ENCODE results near the gene SRF.

Gene SRF

GRCh38 chr6:43184268-43184985 is 13.4 kb downstream of the SRF start:
- no peak for DNase-seq

DNA sequence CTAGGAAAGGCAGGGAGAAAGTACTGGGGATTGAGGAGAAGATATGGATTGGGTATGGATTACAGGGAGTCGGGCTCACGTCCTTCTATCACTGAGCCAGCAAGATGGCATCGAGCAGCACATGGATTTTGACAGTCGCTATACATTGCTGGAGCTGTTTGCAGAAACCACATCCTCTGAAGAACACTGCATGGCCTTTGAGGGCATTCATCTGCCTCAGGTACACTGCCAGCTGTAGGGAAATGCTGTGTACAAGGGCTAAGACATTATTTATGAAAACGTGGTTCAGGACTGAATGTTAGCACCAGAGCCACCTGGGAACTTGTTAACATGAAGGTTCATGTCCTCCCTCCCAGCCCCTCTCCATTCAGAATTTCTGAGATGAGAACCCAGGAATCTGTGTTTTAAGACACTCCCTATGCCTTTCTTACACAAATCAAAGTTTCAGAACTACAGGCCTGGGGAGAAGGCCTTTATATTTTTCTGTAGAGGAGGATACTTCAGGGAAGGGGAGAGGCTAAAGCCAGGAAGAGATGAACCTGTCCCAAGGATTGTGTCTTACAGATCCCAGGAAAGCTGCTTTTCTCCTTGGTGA is 14.4 kb downstream of the SRF start:
- DNase-seq: no peak

GRCh38 chr6:43186019-43186418 is 14.9 kb downstream of the SRF start:
- DNase-seq: no peak

DNA sequence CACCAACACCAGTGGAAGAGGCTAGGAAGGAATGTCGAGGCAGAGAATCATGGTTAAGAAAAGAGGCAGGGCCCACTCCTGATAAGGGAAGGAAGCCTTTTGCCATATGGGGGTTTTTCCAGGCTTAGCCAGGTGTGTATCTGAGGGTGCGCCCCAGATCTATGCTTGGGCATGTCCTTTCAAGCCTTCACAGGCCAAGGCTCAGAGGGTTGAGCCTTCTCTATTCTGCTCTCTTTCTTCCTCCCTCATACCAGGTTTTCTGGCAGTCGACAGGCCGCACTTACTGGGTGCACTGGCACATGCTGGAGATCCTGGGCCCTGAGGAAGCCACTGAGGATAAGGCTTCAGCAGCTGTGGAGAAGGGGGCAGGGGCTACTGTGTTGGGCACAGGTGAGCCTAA is 15.6 kb downstream of the SRF start:
- no peak for DNase-seq

DNA sequence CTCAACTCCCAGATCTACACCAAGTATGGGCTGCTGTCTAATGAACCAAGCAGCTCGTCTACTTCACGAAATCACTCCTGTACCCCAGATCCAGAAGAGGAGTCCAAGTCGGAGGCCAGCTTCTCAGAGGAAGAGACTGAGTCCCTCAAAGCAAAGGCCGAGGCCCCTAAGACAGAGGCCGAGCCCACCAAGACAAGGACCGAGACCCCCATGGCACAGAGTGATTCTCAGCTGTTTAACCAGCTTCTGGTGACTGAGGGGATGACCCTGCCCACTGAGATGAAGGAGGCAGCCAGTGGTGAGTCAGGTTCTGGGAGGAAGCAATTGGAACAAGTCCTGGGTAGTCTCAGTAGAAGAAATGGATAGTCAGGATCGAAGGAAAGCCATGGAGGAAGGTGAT is 16.8 kb downstream of the SRF start:
- DNase-seq: no peak

DNA sequence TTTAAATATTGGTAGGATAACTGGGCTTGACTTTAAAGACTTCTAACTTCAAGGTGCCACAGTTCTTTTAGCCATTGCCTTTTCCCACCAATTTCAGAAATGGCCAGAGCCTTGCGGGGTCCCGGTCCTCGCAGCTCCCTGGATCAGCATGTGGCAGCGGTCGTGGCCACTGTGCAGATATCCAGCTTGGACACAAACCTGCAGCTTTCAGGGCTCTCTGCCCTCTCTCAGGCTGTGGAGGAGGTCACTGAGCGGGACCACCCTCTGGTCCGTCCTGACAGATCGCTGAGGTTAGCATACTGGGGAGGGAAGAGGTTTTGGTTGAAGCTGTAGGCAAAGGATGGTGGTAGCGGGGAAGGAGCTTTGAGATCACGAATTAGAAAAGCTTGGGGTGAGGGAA is 17.4 kb downstream of the SRF start:
- DNase-seq: no peak

DNA sequence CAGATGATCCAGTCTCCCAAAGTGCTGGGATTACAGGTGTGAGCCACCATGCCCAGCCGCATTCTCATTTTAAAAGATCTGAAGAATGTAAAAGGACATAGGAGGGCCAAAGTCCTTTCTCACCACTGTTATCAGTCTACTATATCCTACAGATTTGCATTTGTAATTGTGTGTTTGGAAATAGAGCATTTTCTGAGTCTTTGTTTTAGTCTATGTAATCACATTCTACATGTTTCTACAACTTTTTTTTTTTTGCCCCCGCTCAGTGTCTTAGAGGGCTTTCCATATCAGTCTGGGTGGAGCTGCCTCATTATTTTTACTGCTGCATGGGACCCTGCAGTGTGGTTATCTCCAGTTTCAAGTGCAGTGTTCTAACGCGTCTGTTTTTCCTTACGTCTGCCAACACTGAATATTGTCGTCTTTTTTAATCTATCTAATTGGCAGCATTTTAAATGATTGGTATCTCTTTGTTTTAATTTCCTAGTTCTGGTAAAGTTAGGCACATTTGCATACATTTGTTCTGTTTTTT is 18.8 kb downstream of the SRF start:
- no peak for DNase-seq

DNA sequence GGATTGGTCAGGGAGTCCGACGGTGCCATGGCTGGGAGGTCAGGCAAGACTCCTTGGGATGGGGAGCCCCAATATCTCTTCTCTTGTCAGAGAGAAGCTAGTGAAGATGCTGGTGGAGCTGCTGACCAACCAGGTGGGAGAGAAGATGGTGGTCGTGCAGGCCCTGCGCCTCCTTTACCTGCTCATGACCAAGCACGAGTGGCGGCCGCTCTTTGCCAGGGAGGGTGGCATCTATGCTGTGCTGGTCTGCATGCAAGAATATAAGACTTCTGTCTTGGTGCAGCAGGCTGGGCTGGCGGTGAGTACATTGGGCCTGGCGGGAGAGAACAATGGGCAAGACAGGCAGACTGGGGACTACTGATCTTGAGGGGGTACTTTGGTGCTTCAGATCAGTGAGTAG is 21.8 kb downstream of the SRF start:
- DNase-seq: no peak

- DNase-seq: no peak
Observed at GRCh38 chr6:43193929-43194328, 22.9 kb downstream of the SRF start.

DNA sequence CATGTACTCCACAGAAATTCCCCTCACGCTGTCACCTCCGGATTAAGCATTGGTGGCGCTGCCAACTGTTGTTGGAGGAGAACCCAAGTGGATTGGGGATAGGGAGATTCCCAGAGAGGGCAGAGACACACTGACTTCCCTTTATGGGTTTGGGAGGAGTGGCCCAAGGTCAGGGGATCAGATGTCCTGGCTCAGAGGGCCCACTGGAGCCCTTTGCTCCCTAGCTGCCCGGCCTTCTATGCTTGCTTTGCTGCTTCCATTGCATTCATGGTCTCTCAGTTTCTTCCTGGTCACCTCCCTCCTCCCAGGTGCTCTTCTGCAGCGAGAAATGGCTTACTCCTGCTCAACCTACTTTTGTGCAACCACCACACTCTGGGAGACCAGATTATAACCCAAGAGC is 25.3 kb downstream of the SRF start:
- DNase-seq: no peak

DNA sequence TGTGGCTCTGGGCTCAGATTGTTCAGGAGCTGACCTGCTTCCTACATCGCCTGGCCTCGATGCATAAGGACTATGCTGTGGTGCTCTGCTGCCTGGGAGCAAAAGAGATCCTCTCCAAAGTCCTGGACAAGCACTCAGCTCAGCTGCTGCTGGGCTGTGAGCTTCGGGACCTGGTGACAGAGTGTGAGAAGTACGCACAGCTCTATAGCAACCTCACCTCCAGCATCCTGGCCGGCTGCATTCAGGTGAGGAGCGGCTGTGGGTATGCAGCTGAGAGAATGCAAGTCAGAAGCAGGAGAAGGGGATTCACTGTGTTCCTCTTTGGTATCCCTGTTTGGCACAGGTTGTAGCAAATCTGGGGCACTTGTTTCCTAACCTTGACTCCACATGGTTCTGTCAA is 28.8 kb downstream of the SRF start:
- no peak for DNase-seq

- no peak for DNase-seq
Observed at GRCh38 chr6:43200541-43200940, 29.5 kb downstream of the SRF start.

- DNase-seq: no peak
Observed at GRCh38 chr6:43202451-43202850, 31.4 kb downstream of the SRF start.

- DNase-seq: no peak
Observed at GRCh38 chr6:43203029-43203717, 32.1 kb downstream of the SRF start.

DNA sequence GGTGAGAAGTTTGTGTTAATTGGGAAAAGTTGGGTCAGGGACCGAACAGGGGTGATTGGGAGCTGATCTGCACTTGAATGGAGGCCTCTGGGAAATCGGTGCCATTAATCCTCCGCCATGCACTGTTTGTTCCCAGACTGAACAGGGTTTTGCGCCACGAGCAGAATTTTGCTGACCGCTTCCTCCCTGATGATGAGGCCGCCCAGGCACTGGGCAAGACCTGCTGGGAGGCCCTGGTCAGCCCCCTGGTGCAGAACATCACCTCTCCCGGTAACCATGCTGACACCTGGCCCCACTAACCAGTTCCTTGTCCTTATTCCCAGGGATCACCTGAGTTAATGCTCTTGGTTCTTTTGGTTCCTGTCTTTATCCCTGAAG is 32.6 kb downstream of the SRF start:
- no peak for DNase-seq

GRCh38 chr6:43204271-43205105 is 33.4 kb downstream of the SRF start:
- no peak for DNase-seq

DNA sequence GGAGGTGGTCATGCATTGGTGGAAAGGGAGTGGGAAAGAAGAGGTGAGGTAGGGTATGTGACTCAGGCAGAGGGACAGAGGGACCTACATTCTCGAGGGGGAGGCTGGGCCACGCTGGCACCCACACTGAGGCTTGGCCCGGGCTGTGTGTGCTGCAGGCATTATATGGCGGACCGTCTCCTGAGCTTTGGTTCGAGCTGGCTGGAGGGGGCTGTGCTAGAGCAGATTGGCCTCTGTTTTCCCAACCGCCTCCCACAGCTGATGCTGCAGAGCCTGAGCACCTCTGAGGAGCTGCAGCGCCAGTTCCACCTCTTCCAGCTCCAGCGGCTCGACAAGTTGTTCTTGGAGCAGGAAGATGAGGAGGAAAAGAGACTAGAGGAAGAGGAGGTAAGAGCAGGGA is 34.8 kb downstream of the SRF start:
- DNase-seq: no peak

GRCh38 chr6:43207286-43207685 is 36.2 kb downstream of the SRF start:
- DNase-seq: no peak

DNA sequence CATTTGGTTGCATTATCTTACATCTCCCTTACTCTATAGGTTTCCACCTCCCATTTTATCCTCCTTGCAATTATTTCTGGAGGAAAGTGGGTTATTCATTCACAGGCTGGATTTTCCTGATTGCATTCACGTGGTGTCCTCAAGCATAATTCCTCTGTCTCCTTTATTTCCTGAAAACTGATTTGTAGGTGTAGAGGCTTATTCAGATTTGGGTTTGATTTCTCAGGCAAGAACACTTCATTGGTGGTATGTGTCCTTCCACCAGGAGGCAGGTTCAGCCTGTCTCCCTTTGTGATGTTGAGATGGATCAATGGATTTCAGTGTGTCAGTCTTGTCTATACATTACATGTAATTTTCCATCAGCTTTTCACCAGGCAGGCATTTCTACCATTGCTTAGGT is 40.9 kb downstream of the SRF start:
- peak in 1 of 2 donors; percentile 5 for DNase-seq

- DNase-seq: no peak
Observed at GRCh38 chr6:43213431-43213830, 42.4 kb downstream of the SRF start.

DNA sequence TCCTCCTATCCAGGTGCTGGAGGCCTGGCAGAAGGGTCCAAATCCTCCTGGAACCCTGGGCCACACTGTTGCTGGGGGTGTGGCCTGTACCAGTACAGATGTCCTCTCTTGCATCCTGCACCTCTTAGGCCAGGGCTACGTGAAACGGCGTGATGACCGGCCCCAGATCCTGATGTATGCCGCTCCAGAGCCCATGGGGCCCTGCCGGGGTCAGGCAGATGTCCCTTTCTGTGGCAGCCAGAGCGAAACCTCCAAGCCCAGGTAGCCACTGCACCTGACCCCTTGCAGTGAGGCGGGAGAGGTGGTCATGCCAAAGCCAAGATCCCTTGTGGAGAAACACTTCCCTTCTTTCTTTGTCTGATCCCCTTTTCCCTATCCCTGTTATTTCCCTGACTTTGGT is 44.0 kb downstream of the SRF start:
- no peak for DNase-seq

DNA sequence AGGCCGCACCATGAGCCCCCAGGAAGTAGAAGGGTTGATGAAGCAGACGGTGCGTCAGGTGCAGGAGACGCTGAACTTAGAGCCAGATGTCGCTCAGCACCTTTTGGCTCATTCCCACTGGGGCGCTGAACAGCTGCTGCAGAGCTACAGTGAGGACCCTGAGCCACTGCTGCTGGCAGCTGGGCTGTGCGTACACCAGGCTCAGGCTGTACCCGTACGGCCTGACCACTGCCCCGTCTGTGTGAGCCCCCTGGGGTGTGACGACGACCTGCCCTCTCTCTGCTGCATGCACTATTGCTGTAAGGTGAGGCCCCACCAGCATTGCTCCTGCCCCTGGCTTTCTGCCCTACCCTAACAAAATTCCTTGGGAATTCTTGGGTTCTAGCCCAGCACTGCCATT is 45.1 kb downstream of the SRF start:
- DNase-seq: no peak

DNA sequence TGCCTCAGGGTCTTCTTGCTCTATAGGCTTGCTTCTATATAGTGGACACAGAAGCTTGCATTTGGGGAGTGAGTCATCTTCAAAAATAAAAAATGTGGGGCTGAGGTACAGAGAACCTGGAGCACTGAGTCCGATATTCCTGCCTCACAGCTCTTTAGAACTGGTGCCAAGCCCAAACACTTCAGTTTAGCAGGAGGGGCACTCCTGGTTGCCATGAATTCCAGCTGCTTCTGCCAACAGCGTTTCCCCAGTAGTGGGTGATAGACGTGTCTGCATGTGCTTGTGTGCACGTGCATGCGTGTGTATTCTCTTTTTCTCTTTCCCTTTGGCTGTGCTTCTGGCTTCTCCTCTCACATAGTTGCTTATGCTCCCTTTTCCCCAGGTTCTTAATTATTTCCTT is 46.3 kb downstream of the SRF start:
- no peak for DNase-seq

All from bone marrow (tissue), 2 donors.